NCI-H345 treated with DMSO at 0.1 percent for 48 hours (cell line): ENCODE measurements around the gene STAT5B.

Source experiments
- DNase-seq: peaks from one replicate; lab custom pipeline; 2025; ENCODE audit not compliant: unreplicated experiment; lab: John Stamatoyannopoulos, UW

STAT5B gene

DNA sequence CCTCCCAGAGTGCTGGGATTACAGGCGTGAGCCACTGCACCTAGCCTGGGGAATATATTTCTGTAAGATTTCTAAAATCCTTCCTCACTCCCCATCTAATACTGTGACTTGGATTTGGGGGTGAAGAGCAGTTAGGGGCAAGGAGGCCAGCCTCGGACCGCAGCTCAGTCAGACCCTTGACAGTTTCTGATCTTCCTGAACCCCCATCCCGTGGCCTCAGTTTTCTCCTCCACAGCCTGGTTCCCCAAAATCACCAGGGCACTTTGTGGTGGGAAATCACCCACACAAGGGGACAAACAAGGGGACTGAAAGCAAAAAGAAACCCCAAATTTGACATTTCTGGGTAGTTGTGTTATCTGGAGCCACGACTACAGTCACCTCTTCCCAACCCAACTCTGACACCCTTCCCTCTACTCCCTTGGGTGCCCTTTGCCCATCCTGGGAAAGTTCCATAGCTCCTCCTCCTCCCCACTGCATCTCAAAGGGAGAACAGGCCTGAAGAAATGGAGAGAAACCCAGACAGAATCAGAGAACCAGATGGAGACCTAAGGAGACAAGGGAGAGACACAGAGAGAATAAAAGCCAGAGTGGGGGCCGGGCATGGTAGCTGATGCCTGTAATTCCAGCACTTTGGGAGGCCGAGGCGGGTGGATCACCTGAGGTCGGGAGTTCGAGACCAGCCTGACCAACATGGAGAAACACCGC, 9.3 kb upstream of the STAT5B start:
- DNase-seq: no peak

DNA sequence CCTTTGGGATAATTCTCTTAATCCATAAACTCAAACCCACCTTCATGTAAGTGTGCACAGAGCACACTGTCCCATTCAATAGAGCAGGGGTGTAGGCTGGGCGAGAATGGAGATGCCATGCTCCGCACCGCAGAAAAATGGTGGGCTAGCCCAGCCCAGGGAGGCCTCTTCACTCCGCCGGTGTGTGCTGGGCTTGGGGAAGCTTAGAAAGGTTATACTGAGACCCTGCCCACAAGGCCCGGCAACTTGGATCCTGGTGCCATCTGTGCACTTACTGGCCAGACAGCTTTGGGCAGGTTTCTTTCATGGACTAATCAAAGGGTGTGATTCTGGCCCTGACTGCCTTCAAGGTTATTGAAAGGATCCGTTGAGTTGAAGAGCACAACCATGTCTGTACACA, 8.4 kb upstream of the STAT5B start:
- DNase-seq: no peak

DNA sequence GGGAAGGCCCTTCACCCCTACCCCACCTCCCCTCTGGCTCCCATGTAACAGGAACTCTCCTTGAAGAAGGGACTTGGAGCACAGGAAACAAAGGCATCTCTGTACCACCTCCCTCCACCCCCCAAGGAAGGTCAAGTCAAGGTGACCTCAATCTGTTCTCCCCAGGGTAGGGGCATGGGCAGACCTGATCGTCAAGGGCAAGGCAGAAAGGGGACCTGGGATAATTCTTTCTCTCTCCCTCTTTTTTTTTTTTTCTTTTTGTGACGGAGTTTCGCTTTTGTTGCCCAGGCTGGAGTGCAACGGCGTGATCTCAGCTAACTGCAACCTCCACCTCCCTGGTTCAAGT, 7.8 kb upstream of the STAT5B start:
- DNase-seq: no peak

DNA sequence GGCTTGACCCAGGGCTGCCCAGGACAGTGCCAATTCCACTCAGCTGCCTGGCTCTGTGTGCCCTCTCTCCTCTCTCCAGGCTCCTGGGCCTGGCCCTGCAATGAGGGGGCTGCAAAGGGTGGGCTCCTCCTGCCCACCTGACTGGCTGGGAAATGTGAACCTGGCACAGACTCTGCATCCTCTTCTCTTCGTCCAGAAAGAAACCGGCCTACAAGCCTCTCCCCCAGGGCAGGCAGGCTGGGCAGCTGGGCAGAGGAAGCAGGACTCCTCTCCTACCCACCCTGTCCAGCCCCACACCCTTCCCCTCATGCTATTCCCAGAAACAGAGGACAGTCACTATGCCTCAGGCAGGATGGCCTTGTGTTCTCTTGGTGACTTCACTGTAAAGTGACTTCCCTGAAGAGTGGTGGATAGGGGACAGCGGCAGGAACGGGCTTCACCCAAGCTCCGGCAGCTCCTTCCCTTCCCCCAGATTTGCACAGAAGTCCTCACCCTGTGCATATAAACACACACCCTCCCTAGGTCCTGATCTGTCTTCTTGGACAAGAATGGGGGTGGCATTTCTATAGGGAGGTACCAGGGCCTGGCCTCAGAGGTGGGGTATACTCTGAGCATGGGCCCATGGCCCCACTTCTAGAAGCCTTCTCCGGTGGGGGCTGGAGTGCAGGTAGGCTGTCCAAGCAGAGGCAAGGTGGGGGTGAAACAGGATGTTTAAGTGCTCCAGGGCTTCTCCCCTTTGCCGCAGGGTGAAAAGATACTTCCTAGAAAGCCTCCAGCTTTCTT, 7.2 kb upstream of the STAT5B start:
- DNase-seq: no peak

DNA sequence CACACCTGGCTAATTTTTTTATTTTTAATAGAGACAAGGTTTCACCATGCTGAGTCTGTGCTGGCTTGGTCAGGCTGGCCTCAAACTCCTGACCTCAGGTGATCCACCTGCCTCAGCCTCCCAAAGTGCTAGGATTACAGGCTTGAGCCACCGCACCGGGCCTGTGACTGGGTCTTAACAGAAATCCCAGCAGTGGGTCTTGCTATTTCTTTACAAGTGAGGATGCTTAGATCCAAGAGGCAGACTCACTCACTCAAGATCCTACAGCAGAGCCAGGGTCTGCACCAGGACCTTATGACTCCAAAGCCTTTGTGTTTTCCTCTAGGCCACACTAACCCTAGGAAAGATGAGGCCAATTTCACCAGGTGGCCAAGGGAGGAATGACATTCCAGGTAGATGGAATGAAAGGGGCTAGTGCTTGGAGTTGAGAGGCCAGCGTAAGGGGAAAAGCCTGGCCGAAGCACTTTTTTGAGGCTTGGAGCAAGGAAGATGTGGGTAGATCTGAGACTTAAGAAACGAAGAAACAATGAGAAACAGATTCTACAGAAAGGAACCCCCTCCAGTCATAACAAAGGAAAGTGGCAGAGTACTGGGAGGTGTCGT, 6.4 kb upstream of the STAT5B start:
- DNase-seq: no peak

DNA sequence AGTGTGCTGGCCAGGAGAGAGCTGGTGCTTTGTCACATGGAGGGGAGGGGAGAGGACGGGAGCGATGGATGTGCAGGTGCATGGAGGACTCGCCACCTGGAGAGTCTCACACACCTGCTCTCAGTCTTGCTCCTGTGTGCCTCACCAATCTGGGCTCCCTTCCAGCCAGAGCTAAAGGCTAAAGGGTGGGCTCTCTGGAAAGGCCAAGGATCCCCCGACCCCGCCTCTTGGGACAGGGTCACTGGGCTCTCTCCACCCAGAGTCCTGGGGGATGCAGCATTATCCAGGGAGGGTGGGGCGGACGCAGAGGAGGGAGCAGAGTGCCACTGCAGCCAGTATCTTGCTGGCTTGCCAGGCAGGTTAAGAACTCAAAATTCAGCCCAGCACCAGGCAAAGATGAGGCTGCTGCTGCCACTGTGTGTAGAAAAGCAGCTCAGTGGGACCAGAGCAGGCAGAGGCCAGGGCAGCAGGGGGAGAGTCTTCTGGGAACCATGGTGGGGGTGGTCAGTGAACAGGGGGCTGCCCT, 5.4 kb upstream of the STAT5B start:
- DNase-seq: peak; percentile 81

DNA sequence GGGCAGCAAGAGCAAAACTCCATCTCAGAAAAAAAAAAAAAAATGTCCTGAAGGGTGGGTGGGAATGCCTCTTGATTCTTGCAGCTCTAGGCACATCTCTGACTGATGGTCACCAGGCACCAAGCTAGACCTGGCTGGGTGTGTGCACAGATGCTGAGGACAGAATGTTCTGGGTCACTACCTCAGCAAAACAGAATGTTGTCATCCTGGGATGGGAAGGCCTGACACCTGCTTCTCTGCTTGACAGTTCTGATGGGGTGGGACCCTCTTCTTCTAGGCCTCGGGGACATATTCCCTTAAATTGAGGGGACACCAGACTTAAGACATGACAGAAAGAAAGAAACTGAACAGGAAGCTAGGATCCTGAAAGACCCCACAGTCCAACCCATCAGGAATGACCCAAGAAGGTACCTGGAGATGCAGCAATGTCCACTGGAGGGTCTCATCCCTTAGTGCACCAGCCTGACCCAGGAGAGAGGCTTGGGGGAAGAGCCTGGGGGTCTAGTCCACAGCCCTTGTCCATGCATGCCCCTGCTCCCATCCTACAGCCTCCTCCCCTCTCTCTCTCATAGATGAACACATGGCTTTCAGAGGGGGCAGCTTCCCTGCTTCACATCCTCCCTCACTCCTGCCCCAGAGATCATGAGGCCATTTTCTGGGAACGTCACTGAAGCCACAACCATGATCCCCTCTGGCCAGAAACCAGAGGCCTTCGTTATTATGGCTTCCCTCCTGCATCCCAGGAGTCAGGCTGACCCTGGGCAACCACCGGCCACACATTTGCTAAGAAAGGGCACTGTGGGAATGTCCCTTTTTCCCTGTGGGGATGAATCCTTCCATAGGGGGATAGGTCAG, 3.8 kb upstream of the STAT5B start:
- DNase-seq: no peak

DNA sequence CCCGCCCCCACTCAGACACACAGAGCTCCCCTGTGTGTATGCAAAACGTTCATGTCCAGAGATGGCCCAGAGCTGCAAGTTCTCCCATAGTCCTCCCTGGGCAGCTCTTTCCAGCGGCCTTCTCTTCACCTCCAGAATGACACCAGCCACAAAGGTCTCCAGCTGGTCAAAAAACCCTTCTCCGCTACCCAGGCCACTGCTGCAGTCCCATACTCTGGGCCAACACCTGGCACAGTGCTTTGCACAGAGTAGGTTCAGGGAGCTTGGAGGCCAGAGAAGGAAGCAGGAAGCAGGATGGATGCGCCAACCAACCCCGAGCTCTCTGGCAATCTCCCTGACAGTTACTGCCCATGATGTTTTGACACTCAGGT, 1.1 kb upstream of the STAT5B start:
- DNase-seq: no peak

DNA sequence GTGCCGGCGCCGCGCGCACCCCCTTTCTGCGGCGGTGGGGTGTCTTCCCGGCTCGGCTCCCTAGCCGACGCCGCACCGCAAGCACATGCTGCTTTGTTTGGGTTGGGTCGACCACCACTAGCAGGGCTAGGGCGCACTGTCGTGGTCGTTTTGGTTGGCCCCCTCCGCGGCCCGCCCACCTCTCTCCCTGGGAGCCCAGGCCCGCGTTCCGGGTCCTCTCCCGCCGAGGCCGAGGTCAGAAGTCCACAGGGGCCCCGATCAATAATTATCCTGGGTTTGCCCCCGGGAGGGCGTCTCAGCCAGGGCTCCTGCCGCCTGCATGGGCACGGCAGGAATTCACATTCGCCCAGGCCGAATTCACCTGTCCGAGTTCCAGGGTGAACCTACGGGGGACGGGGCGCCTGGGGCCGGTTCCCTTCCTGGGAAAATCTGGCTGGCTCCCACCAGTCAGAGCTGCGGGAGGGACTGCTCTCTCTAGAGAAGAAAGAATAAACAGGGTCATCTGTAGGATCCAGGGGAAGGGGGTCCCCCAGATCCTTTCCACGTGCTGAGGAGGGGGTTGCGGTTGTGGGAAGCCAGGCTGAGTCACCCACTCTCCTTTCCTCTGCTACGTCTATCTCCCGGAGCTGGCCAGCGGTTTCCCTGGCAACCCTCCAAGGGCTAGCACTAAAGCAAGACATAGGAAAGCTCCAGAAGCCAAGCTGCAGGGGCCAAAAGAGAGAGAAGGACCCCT, 584 bp upstream of the STAT5B start:
- DNase-seq: no peak

DNA sequence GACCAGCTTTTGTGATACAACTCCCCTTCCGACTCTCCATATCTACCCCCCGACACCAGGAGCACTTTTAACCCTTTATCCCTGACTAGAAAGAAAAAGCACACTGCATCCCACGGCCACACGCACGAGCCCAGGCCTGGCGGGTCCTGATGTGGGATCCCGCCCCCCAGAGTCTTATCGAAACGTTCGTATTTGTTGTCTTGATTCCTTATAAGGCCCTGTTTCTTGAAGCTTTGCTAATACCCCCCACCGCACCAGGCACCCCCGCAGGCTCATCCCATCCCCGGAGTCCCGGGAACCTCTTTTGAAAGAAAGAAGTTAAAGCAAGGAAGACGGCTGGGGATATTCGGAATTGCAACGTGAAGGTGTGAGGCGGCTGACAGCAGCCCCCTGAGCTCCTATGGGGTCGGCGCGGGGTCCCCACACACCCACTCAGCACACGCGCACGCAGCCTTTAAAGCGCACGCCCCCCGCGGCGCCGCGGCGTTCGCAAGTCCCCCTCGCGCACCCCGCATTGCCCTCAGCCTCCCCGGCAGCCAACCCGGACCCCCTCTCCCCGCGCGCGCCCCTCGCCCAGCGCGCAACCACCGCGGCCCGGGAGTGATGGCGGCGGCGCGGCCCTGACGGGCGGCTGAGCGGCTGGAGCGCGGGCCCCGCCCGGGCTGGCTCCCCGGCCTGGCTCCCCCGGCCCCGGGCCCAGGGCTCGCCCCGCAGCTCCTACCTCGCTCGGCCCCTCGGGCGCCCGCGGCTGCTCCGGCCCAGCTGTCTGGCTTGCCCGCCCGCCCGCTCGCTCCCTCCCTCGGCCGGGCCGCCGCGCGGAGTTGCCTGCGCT, 448 bp downstream of the STAT5B start:
- DNase-seq: no peak

DNA sequence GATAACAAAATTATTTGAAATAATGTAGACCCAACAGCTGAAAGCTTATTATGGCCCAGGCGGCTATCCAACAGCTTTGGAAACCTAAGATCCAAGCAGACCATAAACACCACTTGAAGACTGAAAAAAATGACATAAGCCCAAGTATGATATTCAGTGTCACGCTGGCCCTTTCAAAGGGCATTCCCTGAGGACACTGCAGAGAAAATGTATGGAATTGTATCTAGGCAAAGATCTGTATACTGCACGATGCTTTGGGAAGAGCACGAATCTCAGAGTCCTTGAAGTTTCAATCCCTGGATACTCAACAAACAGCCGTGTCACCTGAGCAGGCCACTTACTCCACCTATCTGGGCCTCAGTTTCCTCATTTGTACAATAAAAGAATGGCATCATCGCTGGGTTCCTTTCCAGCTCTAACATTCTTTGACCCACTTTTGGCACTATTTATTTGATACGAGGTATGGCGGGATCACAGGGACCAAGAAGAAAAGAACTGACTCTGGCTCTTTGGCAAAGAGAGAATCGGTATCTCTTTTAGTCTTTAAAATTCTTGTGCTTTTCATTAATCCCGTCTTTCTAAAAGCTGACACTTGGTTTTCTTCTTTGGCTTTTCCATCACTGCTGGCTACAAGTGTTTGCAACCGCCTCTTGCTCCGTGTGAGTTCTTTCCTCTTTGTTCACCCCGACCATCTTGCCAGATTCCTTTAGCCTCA, 1.2 kb downstream of the STAT5B start:
- no peak for DNase-seq

DNA sequence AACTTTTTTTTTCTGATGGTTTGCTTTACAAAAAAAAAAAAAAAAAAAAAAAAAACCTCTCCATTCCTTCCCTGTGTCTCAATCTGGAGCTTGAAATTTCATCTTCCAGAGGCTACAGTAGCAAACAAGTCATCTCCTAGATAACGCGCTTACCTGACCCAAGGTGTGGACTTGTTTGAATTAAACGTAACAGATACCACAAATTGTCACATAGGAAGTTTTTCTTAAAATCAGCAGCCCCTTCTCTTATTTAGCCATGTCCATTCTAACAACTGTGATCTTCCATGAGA, 2.0 kb downstream of the STAT5B start:
- DNase-seq: no peak

DNA sequence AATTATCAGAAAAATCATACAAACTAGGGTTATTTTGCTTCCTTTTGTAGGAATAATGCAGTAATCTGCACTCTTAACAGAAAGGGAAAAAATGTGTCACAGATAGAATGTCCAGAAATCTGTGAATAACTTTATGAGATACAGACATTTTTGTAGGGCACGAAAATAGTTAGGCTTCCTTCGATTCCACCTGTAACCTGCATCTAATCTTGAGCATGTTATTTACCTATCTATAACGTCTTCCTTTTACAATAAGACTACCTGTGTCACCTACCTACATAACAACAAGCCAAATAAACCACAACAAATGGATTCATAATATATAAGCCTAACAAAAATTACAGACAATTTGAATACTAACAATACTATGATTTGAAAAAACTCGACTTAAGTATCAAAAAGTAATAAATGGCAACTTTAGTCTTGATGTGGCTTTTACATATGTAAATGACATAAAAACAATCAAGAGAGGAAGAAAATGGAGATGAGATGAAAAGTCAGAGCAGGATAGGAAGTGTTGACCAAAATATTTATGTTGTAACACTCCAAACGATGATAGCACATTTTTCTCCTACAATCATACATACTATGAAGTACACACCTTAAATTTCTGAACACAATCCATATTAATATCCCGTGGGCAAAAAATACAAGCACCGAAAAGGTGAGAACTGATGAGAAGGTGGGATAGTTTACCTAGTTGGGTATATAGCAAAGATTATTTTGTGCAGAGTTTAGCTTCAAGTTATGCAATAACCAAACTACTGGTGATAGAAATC, 2.5 kb downstream of the STAT5B start:
- no peak for DNase-seq

DNA sequence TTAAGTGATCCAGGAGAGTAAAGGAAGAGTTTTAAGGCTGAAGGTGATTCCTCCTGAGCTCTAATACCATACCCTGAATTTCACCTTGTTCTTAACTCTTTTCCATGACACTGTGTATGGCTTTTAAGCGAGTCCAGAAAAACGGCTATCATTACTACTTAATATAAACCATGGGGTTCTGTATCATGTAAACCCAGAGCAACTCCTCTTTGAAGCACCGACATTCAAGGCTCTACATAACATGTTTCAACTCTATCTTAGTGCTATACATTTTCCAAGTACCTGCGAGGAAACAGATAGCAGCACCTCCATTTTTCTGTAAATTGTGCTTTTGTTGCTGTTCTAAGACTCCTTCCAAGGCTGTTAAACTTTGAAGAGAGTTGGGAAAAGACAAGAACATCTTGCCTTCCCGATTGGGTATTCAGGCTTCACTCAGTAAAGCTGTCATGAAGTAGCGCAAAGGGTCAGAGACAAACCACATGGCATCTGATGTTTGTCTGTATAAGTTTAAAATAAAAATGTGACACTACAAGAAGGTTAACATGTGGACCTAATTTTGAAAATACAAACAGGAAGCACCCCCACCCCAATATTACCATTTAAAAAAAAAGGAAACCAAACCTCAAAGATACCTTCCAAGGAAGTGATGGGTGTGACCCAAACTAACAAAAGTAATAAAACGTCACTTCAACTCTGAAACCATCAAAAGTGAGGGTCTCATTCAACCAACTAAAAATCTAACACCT, 3.9 kb downstream of the STAT5B start:
- no peak for DNase-seq

DNA sequence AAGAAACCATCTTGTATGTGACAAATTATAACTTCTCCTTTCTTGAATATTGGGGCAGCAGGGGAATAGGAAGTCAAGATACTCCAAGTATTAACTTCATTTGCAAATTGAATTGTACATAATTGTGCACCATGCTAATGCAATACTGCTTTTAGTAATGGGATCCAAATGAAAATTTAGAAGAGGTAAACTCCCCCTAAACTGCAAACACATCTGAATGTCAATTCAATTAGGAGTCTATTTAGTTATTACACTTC, 4.5 kb downstream of the STAT5B start:
- DNase-seq: no peak

DNA sequence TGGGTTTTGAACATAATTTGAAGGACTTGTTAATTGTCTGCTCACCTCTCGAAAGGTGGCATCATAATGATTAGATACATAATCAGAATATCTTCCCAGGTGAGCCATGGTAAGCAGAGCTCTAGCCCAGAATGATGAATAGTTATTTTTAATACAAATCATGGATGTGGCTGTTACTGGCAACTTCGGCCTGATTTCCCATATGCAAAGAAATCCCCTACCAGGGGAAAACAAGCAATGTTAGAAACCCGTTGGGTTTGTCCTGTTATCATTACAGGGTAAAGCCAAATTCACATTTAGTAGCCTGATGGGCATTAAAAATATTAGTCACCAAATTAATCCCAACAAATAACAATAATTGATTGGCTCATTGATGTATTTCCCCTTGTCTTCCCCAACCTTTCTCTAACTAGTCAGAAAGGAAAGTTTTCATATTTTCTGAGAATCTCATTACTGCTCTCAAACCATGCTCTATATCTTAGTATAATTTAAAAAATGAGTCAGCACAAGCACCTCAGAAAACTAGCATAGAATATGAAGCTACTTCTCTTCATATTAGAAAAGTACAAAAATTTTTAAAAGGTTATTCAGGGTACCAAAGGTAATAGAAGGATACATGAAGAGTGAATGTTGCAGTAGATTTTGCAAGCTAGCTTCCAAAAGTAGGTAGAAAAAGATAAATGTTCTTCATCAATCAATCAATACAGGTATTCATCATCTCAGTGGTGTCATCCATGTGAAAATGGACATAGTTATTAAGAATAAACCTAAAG, 5.0 kb downstream of the STAT5B start:
- no peak for DNase-seq

DNA sequence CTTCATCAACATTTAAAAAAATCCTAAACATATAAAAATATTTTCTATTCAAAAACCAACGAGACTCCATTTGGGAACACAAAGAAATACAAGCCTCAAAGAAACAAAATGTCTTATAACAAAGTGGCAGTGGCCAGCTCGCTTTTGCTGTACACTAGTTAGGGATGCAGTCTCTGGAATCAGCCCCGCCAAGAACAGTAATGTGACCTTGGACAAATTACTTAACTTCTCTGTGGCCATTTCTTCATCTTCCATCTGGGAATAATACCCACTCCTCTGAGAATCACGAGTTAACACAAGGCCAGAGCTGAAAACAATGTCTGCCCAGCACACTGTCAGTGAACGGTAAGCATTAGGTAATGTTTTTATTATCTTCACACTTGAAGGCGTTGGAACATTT, 5.6 kb downstream of the STAT5B start:
- DNase-seq: no peak

DNA sequence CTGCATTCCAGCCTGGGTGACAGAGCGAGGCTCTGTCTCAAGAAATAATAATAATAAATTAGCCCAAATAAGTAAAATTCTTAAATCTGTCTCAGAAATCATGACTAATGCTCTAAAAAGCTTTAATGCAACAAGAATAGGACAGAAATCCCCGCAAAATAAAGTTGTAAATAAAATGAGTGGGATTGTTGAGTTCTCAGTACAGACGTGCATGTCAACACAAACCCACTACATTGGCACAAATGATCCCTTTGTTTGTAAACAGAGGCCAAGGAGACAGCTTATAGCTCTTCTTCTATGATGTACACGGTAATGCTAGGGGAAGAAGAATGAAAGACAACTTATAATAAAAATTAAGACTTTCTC, 6.0 kb downstream of the STAT5B start:
- no peak for DNase-seq
